Left lung (tissue), 10 donors: Measurements from ENCODE around the gene HSPB9. TPM values are rescaled to one million over a fixed set of nuclear protein-coding genes. Genes with fewer than 3 reads are reported as not detected.

Experiments
- ATAC-seq: fragments of 200-7000 bp; cut with Tn5 transposase; one replicate; pipeline ENCODE4 v1.9.1; 2020; ENCODE audit warnings: moderate library complexity
- DNase-seq, 4 donors: peaks; one replicate each; pipeline ENCODE4 v3.0.0-alpha.2; 2013 to 2020
- H3K27ac ChIP-seq, 2 donors: fragments of 200-600 bp; sonication (generic) in 1 of 2; one replicate each; pipeline versions ENCODE4 v1.5.0 to v1.8.0; 2020 to 2021
- H3K27me3 ChIP-seq, 2 donors: fragments of 200-600 bp; sonication (generic) in 1 of 2; one replicate each; pipeline versions ENCODE4 v1.5.0 to v1.8.0; 2020 to 2021
- H3K36me3 ChIP-seq, 2 donors: fragments of 200-600 bp; sonication (generic) in 1 of 2; one replicate each; pipeline versions ENCODE4 v1.5.0 to v1.8.0; 2020 to 2021
- H3K4me1 ChIP-seq, 2 donors: fragments of 200-600 bp; one replicate each; pipeline ENCODE4 v1.8.0; 2021
- H3K4me3 ChIP-seq, 2 donors: fragments of 200-600 bp; sonication (generic) in 1 of 2; one replicate each; pipeline versions ENCODE4 v1.5.0 to v1.8.0; 2020 to 2021; ENCODE audit warnings: mild to moderate bottlenecking in 1 of 2
- H3K9me3 ChIP-seq, 2 donors: fragments of 200-600 bp; sonication (generic) in 1 of 2; one replicate each; pipeline versions ENCODE4 v1.5.0 to v1.8.0; 2020 to 2021
- intact Hi-C, 2 donors: fragments of 100-400 bp; cut with DNase I; formaldehyde crosslinking; loops; one replicate each; pipeline versions ENCODE4 v1.11.2 to v1.14.2; 2022
- polyA plus RNA-seq, 6 donors: library from polyadenylated mRNA; unstranded; fragments of 120-200 nt; gene quantifications; one replicate each; pipeline ENCODE4 v1.2.1, GENCODE V29; 2013; ENCODE audit not compliant: insufficient read length in 6 of 6
- total RNA-seq, 2 donors: library from RNA; stranded (reverse); fragmentation: NEBNext Ultra II Directional; extraction: Animal tissue kit (Norgen Biotek cat#: 25700); gene quantifications; one replicate each; pipeline ENCODE4 v1.2.1, GENCODE V29; 2021
- TF ChIP-seq, protein P1 (sequence below), 2 donors: fragments of 200-600 bp; sonication (generic) in 1 of 2; IDR thresholded peaks; one replicate each; pipeline versions ENCODE4 v1.5.0 to v1.8.0; 2021; ENCODE audit warnings: antibody characterized with exemption in 2 of 2
- donor health status: DM: no; HTN: yes; CAD: no.
- donor health status: DM: no; HTN: no; CAD: no.

Gene HSPB9
- total and polyA plus RNA-seq, 8 donors: 0.24 to 0.43 (median 0.36) TPM; not detected in 2

- TF ChIP-seq, protein P1, sequence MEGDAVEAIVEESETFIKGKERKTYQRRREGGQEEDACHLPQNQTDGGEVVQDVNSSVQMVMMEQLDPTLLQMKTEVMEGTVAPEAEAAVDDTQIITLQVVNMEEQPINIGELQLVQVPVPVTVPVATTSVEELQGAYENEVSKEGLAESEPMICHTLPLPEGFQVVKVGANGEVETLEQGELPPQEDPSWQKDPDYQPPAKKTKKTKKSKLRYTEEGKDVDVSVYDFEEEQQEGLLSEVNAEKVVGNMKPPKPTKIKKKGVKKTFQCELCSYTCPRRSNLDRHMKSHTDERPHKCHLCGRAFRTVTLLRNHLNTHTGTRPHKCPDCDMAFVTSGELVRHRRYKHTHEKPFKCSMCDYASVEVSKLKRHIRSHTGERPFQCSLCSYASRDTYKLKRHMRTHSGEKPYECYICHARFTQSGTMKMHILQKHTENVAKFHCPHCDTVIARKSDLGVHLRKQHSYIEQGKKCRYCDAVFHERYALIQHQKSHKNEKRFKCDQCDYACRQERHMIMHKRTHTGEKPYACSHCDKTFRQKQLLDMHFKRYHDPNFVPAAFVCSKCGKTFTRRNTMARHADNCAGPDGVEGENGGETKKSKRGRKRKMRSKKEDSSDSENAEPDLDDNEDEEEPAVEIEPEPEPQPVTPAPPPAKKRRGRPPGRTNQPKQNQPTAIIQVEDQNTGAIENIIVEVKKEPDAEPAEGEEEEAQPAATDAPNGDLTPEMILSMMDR (IDR thresholded peaks at IDR 0.05): no peak
- Histone ChIP-seq H3K9me3 (no peaks in the 10 kb centered on the region), H3K4me1 (peaks cover 13 to 35% of the 10 kb centered on the region in 2 donors), H3K27me3 (no peaks in the 10 kb centered on the region), H3K36me3 (peaks cover 0 to 29% of the 10 kb centered on the region in 2 donors), H3K4me3 (peak overlapping the region; percentile 39 to 55), H3K27ac (peak overlapping the region; percentile 90 to 91)
- intact Hi-C loops: loop anchor here in 1 of 2 donors (10.0 kb wide), 1 partner anchor 87 kb away; the partner anchor contains the start of gene NKIRAS2
- DNase-seq (peak in 1 of 4 donors; percentile 74), ATAC-seq (peak; percentile 48)
Measured at GRCh38 chr17:42111871-42112551, 10.6 kb upstream of the HSPB9 start.

DNA sequence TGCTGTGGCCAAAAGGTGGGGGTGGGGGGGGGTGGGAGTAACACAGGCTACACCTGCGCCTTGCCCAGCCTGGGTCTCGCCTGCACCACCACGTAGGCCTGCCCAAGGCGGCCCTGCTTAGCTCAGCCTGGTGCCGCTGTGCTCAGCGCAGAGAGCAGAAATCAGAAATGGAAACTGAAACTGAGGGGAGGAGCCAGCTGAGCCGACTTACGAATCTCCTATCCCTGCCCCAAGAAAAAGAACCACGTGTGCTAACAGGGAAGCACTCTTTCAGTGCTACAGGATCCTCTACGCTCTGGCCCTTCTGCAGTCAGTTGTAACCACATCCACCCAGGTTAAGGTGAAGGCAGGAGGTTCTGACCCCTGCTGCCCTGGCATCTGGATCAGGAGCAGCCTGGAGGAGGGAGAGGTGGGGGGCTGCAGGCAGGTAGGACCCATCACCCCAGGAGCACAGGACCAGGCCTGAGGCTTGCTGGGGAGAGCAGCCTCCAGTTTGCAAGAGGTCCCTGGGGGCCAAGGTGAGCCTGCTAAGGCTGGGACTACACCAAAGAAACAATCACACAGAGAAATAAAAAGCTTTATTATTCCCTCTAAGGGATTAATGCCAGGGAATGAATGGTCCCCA lies 9.9 kb upstream of the HSPB9 start, which contains the start of gene DHX58:
Gene DHX58, minus strand, starts transcription at position 163 of the 625 bp plus-strand sequence. CDS start 822 bp downstream, outside the sequence.
- Histone ChIP-seq H3K27me3 (no peaks in the 10 kb centered on the region), H3K36me3 (peaks cover 0 to 35% of the 10 kb centered on the region in 2 donors), H3K4me1 (peaks cover 13 to 32% of the 10 kb centered on the region in 2 donors), H3K4me3 (peak within 1 kb of the TSS; percentile 39 to 55), H3K27ac (peak within 1 kb of the TSS; percentile 90 to 91), H3K9me3 (no peaks in the 10 kb centered on the region)
- DNase-seq: peak; percentile 70 to 87 (median 84)
- TF ChIP-seq, protein P1 (IDR thresholded peaks at IDR 0.05): no peak
- peak; percentile 90 for ATAC-seq
- intact Hi-C loops: loop anchor here in 1 of 2 donors (10.0 kb wide), 1 partner anchor 88 kb away; the partner anchor contains the start of gene NKIRAS2

DNA sequence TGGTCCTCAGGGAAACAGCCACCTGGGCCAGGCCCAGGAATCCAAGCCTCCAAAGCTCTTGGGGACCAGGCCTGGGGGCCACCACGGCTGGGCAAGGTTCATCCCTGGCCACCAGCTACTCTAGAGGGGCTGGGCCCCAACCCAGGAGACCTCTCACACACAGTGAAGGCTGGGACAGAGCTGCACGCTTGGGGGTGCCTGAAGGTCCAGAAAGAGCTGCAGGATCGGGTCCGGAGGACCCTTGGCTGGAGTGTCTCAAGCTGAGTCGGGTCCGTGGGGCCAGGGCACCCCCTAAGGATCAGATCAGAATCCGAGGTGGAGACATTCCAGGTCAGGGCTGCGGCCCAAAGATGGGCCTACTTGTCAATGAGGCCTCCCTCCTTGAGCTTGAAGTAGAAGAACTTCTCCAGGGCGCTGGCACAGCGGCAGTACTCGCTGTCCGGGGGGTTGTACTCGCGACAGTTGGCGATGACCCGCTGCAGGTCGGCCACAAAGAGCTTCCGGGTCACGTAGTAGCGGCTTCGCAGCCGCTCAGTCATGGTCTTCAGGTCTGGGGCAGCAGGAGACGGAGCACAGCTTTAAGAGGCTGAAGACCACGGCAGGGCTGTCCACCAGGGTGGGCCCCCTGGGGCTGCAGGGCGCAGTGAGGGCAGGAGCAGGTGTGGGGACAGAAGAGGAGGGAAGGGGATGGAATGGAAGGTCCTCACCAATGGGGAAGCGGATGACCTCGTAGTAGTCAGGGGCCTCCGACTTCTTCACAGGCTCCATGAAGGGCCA lies 9.1 kb upstream of the HSPB9 start:
- intact Hi-C loops: loop anchor here in 1 of 2 donors (10.0 kb wide), 1 partner anchor 89 kb away; the partner anchor contains the start of gene NKIRAS2
- TF ChIP-seq, protein P1 (IDR thresholded peaks at IDR 0.05): no peak
- no peak overlapping the region for H3K4me3 ChIP-seq
- DNase-seq (peak in 1 of 4 donors; percentile 69), ATAC-seq (no peak)
- H3K9me3 ChIP-seq: no peaks in the 10 kb centered on the region
- H3K27me3 ChIP-seq: no peaks in the 10 kb centered on the region
- peak overlapping the region; percentile 90 to 91 for H3K27ac ChIP-seq
- peaks cover 0 to 40% of the 10 kb centered on the region in 2 donors for H3K36me3 ChIP-seq
- peaks cover 13 to 27% of the 10 kb centered on the region in 2 donors for H3K4me1 ChIP-seq

- ATAC-seq (no peak), DNase-seq (no peak)
- Histone ChIP-seq H3K9me3 (no peaks in the 10 kb centered on the region), H3K4me3 (no peak overlapping the region), H3K4me1 (peaks cover 13 to 27% of the 10 kb centered on the region in 2 donors), H3K27ac (no peak overlapping the region), H3K27me3 (no peaks in the 10 kb centered on the region), H3K36me3 (peaks cover 0 to 39% of the 10 kb centered on the region in 2 donors)
- intact Hi-C loops: loop anchor here in 1 of 2 donors (10.0 kb wide), 1 partner anchor 89 kb away; the partner anchor contains the start of gene NKIRAS2
- TF ChIP-seq, protein P1 (IDR thresholded peaks at IDR 0.05): no peak
Measured at GRCh38 chr17:42114118-42114517, 8.5 kb upstream of the HSPB9 start.
